Endothelial cell (in vitro differentiated cells): ENCODE data around the gene GABRB1. TPM values are rescaled to one million over a fixed set of nuclear protein-coding genes. Genes with fewer than 3 reads are reported as not detected.

ENCODE experiments used
- DNase-seq: peaks from one replicate; pipeline ENCODE4 v3.0.0; 2021; ENCODE audit warnings: low spot score
- H3K27ac Mint-ChIP-seq: one replicate; pipeline ENCODE4 v1.8.0; 2021; ENCODE audit warnings: mixed read lengths, inconsistent platforms; ENCODE audit not compliant: unreplicated experiment
- H3K27me3 Mint-ChIP-seq: one replicate; pipeline ENCODE4 v1.8.0; 2021; ENCODE audit warnings: mild to moderate bottlenecking, moderate library complexity, mixed read lengths, inconsistent platforms; ENCODE audit not compliant: unreplicated experiment
- H3K36me3 Mint-ChIP-seq: one replicate; pipeline ENCODE4 v1.8.0; 2021; ENCODE audit warnings: mild to moderate bottlenecking, low read depth, mixed read lengths, inconsistent platforms; ENCODE audit not compliant: unreplicated experiment
- H3K4me1 Mint-ChIP-seq: one replicate; pipeline ENCODE4 v1.8.0; 2021; ENCODE audit warnings: mild to moderate bottlenecking, mixed read lengths, inconsistent platforms; ENCODE audit not compliant: unreplicated experiment
- H3K4me3 Mint-ChIP-seq: one replicate; pipeline ENCODE4 v1.8.0; 2021; ENCODE audit warnings: mild to moderate bottlenecking, mixed read lengths, inconsistent platforms; ENCODE audit not compliant: unreplicated experiment
- H3K9me3 Mint-ChIP-seq: one replicate; pipeline ENCODE4 v1.8.0; 2021; ENCODE audit warnings: mixed read lengths, inconsistent platforms; ENCODE audit not compliant: unreplicated experiment
- total RNA-seq: library from RNA; stranded (reverse); fragmentation: NEBNext Ultra II Directional; extraction: Animal tissue kit (Norgen Biotek cat#: 25700); gene quantifications from one replicate; pipeline ENCODE4 v1.2.1, GENCODE V29; 2021; ENCODE audit not compliant: unreplicated experiment
- TF ChIP-seq, protein P1 (sequence below): fragments of 200-600 bp; sonication (generic); IDR thresholded peaks from one replicate; pipeline ENCODE4 v1.5.0; 2021; ENCODE audit warnings: antibody characterized with exemption; ENCODE audit not compliant: unreplicated experiment

Gene GABRB1
- total RNA-seq, 1 donor from 2014 or later = not detected

DNA sequence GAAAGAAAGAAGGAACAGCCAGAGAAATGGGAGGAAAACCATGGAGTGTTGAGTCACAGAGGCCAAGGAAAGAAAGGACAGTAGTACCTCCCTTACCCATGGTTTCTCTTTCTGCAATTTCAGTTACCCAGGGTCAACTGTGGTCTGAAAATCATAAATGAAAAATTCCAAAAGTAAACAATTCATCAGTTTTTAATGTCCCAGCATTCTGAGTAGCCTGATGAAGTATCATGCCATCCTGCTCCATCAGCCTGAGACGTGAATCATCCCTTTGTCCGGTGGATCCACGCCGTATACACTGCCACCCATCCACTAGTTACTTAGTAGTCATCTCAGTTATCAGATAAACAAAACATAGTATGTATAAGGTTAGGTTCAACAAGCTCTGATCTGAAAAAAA, 318.0 kb downstream of the GABRB1 start:
- no peaks in the 10 kb centered on the region for H3K9me3 Mint-ChIP-seq

DNA sequence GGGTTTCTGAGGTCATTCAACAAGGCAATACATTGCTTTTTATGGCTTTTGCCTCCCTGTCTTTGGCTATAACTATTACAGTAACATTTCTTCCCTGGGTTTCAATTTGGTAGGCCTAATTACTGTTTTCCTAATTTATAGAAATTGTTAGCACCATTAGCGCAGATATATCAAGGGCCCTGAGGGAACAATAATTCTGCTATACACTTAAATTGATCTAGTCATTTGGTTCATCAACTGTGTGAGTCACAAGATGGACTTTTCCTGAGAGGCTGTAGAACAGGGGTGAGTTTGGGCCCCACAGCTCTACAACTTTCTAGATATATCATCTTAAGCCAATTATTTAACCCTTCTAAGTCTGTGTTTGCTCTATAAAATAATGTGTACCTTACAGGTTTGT, 324.2 kb downstream of the GABRB1 start:
- no peaks in the 10 kb centered on the region for H3K27me3 Mint-ChIP-seq
- H3K27ac Mint-ChIP-seq = no peak overlapping the region
- no peak for DNase-seq
- H3K4me3 Mint-ChIP-seq = no peak overlapping the region
- TF ChIP-seq, protein P1, sequence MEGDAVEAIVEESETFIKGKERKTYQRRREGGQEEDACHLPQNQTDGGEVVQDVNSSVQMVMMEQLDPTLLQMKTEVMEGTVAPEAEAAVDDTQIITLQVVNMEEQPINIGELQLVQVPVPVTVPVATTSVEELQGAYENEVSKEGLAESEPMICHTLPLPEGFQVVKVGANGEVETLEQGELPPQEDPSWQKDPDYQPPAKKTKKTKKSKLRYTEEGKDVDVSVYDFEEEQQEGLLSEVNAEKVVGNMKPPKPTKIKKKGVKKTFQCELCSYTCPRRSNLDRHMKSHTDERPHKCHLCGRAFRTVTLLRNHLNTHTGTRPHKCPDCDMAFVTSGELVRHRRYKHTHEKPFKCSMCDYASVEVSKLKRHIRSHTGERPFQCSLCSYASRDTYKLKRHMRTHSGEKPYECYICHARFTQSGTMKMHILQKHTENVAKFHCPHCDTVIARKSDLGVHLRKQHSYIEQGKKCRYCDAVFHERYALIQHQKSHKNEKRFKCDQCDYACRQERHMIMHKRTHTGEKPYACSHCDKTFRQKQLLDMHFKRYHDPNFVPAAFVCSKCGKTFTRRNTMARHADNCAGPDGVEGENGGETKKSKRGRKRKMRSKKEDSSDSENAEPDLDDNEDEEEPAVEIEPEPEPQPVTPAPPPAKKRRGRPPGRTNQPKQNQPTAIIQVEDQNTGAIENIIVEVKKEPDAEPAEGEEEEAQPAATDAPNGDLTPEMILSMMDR = no peak
- no peaks in the 10 kb centered on the region for H3K36me3 Mint-ChIP-seq
- H3K4me1 Mint-ChIP-seq = no peaks in the 10 kb centered on the region
- no peaks in the 10 kb centered on the region for H3K9me3 Mint-ChIP-seq

More for the DNA sequence above, 318.0 kb downstream of the GABRB1 start:
- H3K27ac Mint-ChIP-seq = no peak overlapping the region
- H3K27me3 Mint-ChIP-seq = no peaks in the 10 kb centered on the region
- no peak overlapping the region for H3K4me3 Mint-ChIP-seq
- H3K4me1 Mint-ChIP-seq = no peaks in the 10 kb centered on the region
- TF ChIP-seq, protein P1 = no peak
- no peaks in the 10 kb centered on the region for H3K36me3 Mint-ChIP-seq
- no peak for DNase-seq

DNA sequence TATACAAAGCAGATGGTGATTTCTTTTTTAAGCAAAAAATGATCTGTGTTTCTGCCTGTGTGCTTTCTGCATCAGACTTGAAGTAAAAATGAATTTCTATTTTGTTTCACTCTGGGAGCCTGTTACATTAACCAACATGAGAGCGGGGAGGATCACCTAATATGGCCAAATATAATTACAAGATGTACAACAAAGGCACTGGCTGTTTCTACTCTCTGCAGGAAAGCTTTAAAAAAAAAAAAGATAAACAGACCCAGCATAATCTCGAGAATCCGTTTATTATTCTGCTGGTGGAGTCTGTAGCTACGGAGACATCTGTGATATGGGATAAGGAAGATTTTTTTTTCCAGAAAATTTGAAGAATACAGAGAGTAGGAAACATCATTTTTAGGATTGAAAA, 328.5 kb downstream of the GABRB1 start:
- Mint-ChIP-seq H3K27me3 (peaks cover 1% of the 10 kb centered on the region), H3K4me3 (no peak overlapping the region), H3K4me1 (no peaks in the 10 kb centered on the region), H3K27ac (no peak overlapping the region), H3K36me3 (no peaks in the 10 kb centered on the region), H3K9me3 (no peaks in the 10 kb centered on the region)
- TF ChIP-seq, protein P1 = no peak
- DNase-seq = no peak

DNA sequence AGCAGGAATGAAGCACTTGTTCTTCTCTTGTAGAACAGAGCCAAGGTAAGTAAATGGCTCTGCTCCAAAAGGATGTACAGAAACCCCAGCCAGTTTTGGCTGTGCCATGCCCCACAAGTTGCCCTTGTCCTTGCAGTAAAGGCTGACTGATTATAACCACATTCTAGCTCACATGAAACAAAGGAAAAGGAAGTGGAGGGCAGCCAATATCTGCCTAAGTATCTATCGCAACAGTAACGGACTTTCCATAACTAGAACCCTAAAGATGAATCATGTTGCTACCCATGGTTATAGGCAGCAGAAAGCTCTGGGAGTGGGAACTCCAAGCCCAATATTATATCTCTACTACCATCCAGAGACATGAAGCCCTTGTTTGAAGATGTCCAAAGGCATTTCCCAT, 336.4 kb downstream of the GABRB1 start:
- Mint-ChIP-seq H3K27me3 (no peaks in the 10 kb centered on the region), H3K9me3 (no peaks in the 10 kb centered on the region), H3K4me3 (no peak overlapping the region), H3K4me1 (no peaks in the 10 kb centered on the region), H3K36me3 (no peaks in the 10 kb centered on the region), H3K27ac (no peak overlapping the region)
- TF ChIP-seq, protein P1 = no peak
- DNase-seq = no peak

DNA sequence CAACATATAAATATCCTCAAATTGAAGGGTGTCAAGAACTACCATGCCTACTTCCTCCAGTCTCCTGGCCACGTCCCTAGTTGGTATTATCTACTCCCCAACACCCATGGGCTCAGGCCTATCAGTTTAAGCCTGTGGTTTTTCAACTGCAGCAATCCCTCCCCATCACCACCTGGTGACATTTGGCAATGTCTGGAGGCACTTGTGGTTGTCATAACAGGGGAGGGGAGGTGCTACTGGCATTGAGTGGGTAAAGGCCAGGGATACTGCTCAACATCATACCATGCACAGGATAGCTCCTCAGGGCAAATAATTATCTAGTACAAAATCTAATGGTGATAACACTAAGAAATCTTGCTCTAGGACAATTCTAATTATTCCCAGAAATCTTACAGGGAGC, 336.8 kb downstream of the GABRB1 start:
- Mint-ChIP-seq H3K36me3 (no peaks in the 10 kb centered on the region), H3K4me3 (no peak overlapping the region), H3K27me3 (no peaks in the 10 kb centered on the region), H3K27ac (no peak overlapping the region), H3K9me3 (no peaks in the 10 kb centered on the region), H3K4me1 (no peaks in the 10 kb centered on the region)
- no peak for DNase-seq
- TF ChIP-seq, protein P1 = no peak
